ENCODE data around the gene ATAD3B. TPM values are rescaled to one million over a fixed set of nuclear protein-coding genes. Genes with fewer than 3 reads are reported as not detected.
"Not testable (repeated sequence)": the region's sequence is repeated elsewhere in the genome, so short reads cannot be mapped to it uniquely, and the experiment has no call there.

Gene ATAD3B
- polyA plus RNA-seq, 2 of the 4 experiments (the other 2 are of a cell fraction) = 0.21 to 0.99 TPM

- ChIA-PET CTCF (interaction anchor here (0.6 to 11.5 kb wide), 19 partner anchors 10 to 157 kb away, joined by 3 to 162 read pairs (median 5); partner anchors contain the start of genes CCNL2 and MRPL20), POLR2A (interaction anchor here (1.2 to 1.6 kb wide), 2 partner anchors 106 to 130 kb away, joined by 4 to 5 read pairs; partner anchors contain the start of genes AURKAIP1 and CCNL2)
- not testable (repeated sequence) for H3K9me3 ChIP-seq; H3K4me1 ChIP-seq; FAIRE-seq; DNase-seq (ENCODE audit: low read depth in 1 of 2, low spot score in 1 of 2)
- H3K4me2 ChIP-seq = peak overlapping the region; percentile 74
- peak overlapping the region; percentile 38 to 61 for H3K27ac ChIP-seq
- H3K4me3 ChIP-seq = peak overlapping the region; percentile 26; the same call in 1 of the 3 replicates
- WGBS (ENCODE audit: missing lambda C conversion rate) = 6% methylated on average over 12 of the region's 22 CpGs
- TF ChIP-seq JUN (IDR thresholded peaks at IDR 0.05) (0 out of 5 replicates have a peak, but pooled peaks of 1 of the 2 experiments have one; percentile 23), MAX (IDR thresholded peaks at IDR 0.05) (0 out of 2 replicates have a peak, but pooled peaks have one; percentile 10), RAD21 (conservative IDR thresholded peaks at IDR 0.05 in 1 of 2, IDR thresholded peaks at IDR 0.05 in 1 of 2) (0 out of 5 replicates have a peak, but pooled peaks of 1 of the 2 experiments have one; percentile 24)
- ATAC-seq = peak; percentile 78 to 82
These were observed 33.8 kb downstream of the ATAD3B start for GRCh38 chr1:1505366-1505798.

GRCh38 chr1:1505801-1506200 is 34.2 kb downstream of the ATAD3B start:
- H3K4me1 ChIP-seq; H3K9me3 ChIP-seq; H3K4me3 ChIP-seq; ATAC-seq; DNase-seq (ENCODE audit: low read depth in 1 of 2, low spot score in 1 of 2); FAIRE-seq: not testable (repeated sequence)
- POLR2A ChIA-PET = interaction anchor here (1.2 to 1.6 kb wide), 2 partner anchors 107 to 131 kb away, joined by 4 to 5 read pairs; partner anchors contain the start of genes AURKAIP1 and CCNL2
- 86% methylated on average over 5 of the region's 5 CpGs for WGBS (ENCODE audit: missing lambda C conversion rate)
- H3K27ac ChIP-seq = peak overlapping the region; percentile 38 to 61; a peak in 4 of 6 replicates
- peak overlapping the region; percentile 74 for H3K4me2 ChIP-seq
- CTCF ChIA-PET = interaction anchor here (0.6 to 11.5 kb wide), 14 partner anchors 65 to 158 kb away, joined by 3 to 162 read pairs (median 4); partner anchors contain the start of genes CCNL2 and MRPL20

GRCh38 chr1:1507305-1507704 is 35.7 kb downstream of the ATAD3B start:
- CTCF ChIA-PET = interaction anchor here (0.6 to 11.5 kb wide), 4 partner anchors 9 to 105 kb away, joined by 3 to 162 read pairs (median 4); no protein-coding TSS in a partner anchor
- no peak overlapping the region for H3K4me2 ChIP-seq
- 94% methylated on average over 4 of the region's 4 CpGs for WGBS (ENCODE audit: missing lambda C conversion rate)
- no peak for FAIRE-seq
- POLR2A ChIA-PET = no interaction called here
- peaks cover 12% of the 10 kb centered on the region; the same call in 2 of the 3 replicates for H3K4me1 ChIP-seq
- H3K9me3 ChIP-seq = no peaks in the 10 kb centered on the region
- TF ChIP-seq HEYL (CRISPR knock-in tag; IDR thresholded peaks at IDR 0.05) (no peak), POLR2A (IDR thresholded peaks at IDR 0.05; ENCODE audit: low read length) (no peak), NR3C1 (IDR thresholded peaks at IDR 0.05) (no peak), MAFK (IDR thresholded peaks at IDR 0.05; ENCODE audit: partially characterized antibody) (no peak), NPAS2 (CRISPR knock-in tag; IDR thresholded peaks at IDR 0.05; ENCODE audit: borderline replicate concordance) (no peak), CBX2 (IDR thresholded peaks at IDR 0.05; ENCODE audit: borderline replicate concordance, low read depth) (no peak), EP300 (IDR thresholded peaks at IDR 0.05) (no peak), EHF (CRISPR knock-in tag; IDR thresholded peaks at IDR 0.05) (no peak)
- DNase-seq (ENCODE audit: low read depth in 1 of 2, low spot score in 1 of 2) = no peak
- no peak for ATAC-seq
- no peak overlapping the region for H3K4me3 ChIP-seq
- H3K27ac ChIP-seq = no peak overlapping the region

GRCh38 chr1:1508775-1509464 is 37.4 kb downstream of the ATAD3B start:
- H3K4me2 ChIP-seq; POLR2A ChIA-PET; FAIRE-seq; H3K9me3 ChIP-seq; H3K27ac ChIP-seq; H3K4me3 ChIP-seq; ATAC-seq; DNase-seq (ENCODE audit: low read depth in 1 of 2, low spot score in 1 of 2): not testable (repeated sequence)
- WGBS (ENCODE audit: missing lambda C conversion rate) = 93% methylated on average over 3 of the region's 34 CpGs
- CTCF ChIA-PET = interaction anchor here (0.5 kb wide), 1 partner anchor 267 kb away, joined by 3 read pairs; no protein-coding TSS in a partner anchor
- H3K4me1 ChIP-seq = peaks cover 12% of the 10 kb centered on the region; the same call in 2 of the 3 replicates

- H3K27ac ChIP-seq; H3K4me3 ChIP-seq; FAIRE-seq; ATAC-seq; H3K9me3 ChIP-seq; H3K4me2 ChIP-seq; POLR2A ChIA-PET; DNase-seq (ENCODE audit: low read depth in 1 of 2, low spot score in 1 of 2): not testable (repeated sequence)
- CTCF ChIA-PET = interaction anchor here (0.7 kb wide), 1 partner anchor 108 kb away, joined by 4 read pairs; no protein-coding TSS in a partner anchor
- peaks cover 12% of the 10 kb centered on the region; the same call in 2 of the 3 replicates for H3K4me1 ChIP-seq
- WGBS (ENCODE audit: missing lambda C conversion rate) = 93% methylated on average over 3 of the region's 21 CpGs
These were observed 37.9 kb downstream of the ATAD3B start for GRCh38 chr1:1509465-1509850.
